Ectodermal cell (in vitro differentiated cells): ENCODE measurements around the gene MYO9B.
"Not testable (repeated sequence)": the region's sequence is repeated elsewhere in the genome, so short reads cannot be mapped to it uniquely, and the experiment has no call there.

Experiments
- H3K27ac ChIP-seq: 2 replicates; pipeline ENCODE4 v1.7.0; 2013; ENCODE audit warnings: mild to moderate bottlenecking, low read depth, low read length; ENCODE audit not compliant: insufficient read depth, poor library complexity, severe bottlenecking
- H3K27me3 ChIP-seq: 2 replicates; pipeline ENCODE4 v1.7.0; 2013; ENCODE audit warnings: mild to moderate bottlenecking, low read length; ENCODE audit not compliant: insufficient read depth, control insufficient read depth, poor library complexity, severe bottlenecking
- H3K36me3 ChIP-seq: one replicate; pipeline ENCODE4 v1.7.0; 2013; ENCODE audit warnings: low read length; ENCODE audit not compliant: control insufficient read depth, insufficient read depth
- H3K4me1 ChIP-seq: one replicate; pipeline ENCODE4 v1.7.0; 2013; ENCODE audit warnings: low read length; ENCODE audit not compliant: control insufficient read depth, insufficient read depth
- H3K4me3 ChIP-seq: 2 replicates; pipeline ENCODE4 v1.7.0; 2013; ENCODE audit warnings: low read depth, low read length, control low read depth; ENCODE audit not compliant: insufficient read depth
- H3K9me3 ChIP-seq: 2 replicates; pipeline ENCODE4 v1.7.0; 2013; ENCODE audit warnings: mild to moderate bottlenecking, low read length, moderate library complexity; ENCODE audit not compliant: control insufficient read depth
- WGBS, 2 experiments: methylation state at CpG; one replicate each; pipeline ENCODE4 v1.1.7; 2013; ENCODE audit warnings: missing lambda C conversion rate in 2 of 2; 5-methylcytosine and 5-hydroxymethylcytosine counted together

MYO9B gene

DNA sequence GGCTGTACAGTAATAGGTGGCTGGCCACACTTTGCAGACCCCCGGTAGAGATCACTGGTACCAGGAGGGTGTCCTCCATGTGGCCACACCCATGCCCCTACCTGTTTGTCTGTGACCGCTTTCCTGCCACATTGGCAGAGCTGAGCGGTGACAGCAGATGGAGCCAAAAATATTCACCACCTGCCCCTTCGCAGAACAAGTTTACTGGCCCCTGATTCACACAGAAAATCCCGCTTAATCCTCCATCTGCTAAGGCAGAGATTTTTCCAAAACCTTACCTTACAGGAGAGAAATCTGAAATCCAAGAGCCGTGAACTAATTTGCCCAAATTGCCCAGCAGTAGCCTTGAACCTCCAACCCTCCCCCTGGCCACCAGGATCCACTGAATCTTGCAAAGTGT, 52.1 kb downstream of the MYO9B start:
- H3K4me1 ChIP-seq: peaks cover 14% of the 10 kb centered on the region
- H3K36me3 ChIP-seq: no peaks in the 10 kb centered on the region
- no peak overlapping the region for H3K27ac ChIP-seq
- no peaks in the 10 kb centered on the region for H3K27me3 ChIP-seq
- no peaks in the 10 kb centered on the region for H3K9me3 ChIP-seq
- 94 to 95% methylated on average over 6 of the region's 6 CpGs for WGBS, 2 experiments
- no peak overlapping the region for H3K4me3 ChIP-seq

DNA sequence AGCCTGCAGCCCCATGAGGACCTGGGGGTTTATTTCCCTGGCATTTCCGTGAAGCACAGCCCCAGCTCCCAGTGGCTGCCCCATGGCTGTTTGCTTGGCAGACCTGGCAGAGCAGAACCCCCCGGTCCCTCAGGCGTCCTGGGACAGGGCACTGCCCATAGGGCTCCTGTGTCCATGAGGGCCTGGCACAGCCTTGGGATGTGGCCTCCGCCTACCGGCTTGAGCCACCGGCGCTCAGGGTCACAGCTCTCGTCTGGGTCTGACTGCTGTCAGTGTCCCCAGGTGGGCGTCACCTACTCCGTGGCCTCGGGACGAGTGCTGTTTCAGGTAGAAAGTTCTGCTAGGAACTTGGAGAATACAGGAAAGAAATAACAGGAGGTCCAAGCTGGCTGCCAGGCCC, 52.8 kb downstream of the MYO9B start:
- H3K4me3 ChIP-seq: no peak overlapping the region
- 94 to 95% methylated on average over 12 of the region's 12 CpGs for WGBS, 2 experiments
- H3K4me1 ChIP-seq: peaks cover 14% of the 10 kb centered on the region
- H3K9me3 ChIP-seq: no peaks in the 10 kb centered on the region
- H3K27me3 ChIP-seq: no peaks in the 10 kb centered on the region
- H3K36me3 ChIP-seq: no peaks in the 10 kb centered on the region
- H3K27ac ChIP-seq: no peak overlapping the region

DNA sequence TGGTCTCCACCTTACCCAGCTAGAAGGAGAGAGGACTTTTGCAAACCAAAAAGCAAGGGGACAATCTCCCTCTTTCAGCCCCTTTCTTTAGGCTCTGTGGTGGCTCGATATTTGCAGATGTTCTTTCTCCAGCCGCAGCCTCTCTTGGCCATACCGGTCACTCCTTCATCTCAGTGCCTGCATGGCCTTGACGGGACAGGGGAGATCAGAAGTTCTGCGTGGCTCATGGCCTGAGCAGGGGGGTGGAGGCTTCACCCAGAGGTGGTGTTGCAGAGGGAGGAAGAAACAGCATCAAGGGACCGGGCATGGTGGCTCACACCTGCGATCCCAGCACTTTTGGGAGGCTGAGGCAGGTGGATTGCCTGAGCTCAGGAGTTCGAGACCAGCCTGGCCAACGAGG, 53.2 kb downstream of the MYO9B start:
- Histone ChIP-seq H3K36me3 (no peaks in the 10 kb centered on the region), H3K27me3 (no peaks in the 10 kb centered on the region), H3K4me3 (no peak overlapping the region), H3K9me3 (no peaks in the 10 kb centered on the region), H3K27ac (no peak overlapping the region), H3K4me1 (peaks cover 14% of the 10 kb centered on the region)
- 92 to 96% methylated on average over 9 of the region's 9 CpGs for WGBS, 2 experiments

DNA sequence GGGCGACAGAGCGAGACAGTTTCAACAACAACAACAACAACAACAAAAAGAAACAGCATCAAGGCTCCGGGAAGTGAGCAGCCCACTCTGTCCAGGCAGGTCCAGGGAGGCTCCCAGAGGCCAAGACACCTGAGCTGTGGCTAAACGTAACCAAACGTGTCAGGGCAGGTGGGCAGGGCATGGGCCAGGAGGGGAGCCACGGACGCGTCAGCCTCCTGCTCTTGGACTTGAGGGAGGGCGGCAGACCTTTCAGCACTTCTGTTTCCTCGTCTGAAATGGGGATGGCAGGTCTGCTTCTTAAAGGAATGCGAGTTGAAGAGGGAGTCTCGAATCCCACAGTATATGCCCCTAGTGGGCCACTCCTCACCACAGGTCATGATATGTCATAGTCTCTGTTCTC, 53.8 kb downstream of the MYO9B start:
- no peaks in the 10 kb centered on the region for H3K27me3 ChIP-seq
- WGBS, 2 experiments: 90 to 91% methylated on average over 12 of the region's 12 CpGs
- peaks cover 14% of the 10 kb centered on the region for H3K4me1 ChIP-seq
- H3K27ac ChIP-seq: no peak overlapping the region
- H3K36me3 ChIP-seq: no peaks in the 10 kb centered on the region
- H3K4me3 ChIP-seq: no peak overlapping the region
- no peaks in the 10 kb centered on the region for H3K9me3 ChIP-seq

DNA sequence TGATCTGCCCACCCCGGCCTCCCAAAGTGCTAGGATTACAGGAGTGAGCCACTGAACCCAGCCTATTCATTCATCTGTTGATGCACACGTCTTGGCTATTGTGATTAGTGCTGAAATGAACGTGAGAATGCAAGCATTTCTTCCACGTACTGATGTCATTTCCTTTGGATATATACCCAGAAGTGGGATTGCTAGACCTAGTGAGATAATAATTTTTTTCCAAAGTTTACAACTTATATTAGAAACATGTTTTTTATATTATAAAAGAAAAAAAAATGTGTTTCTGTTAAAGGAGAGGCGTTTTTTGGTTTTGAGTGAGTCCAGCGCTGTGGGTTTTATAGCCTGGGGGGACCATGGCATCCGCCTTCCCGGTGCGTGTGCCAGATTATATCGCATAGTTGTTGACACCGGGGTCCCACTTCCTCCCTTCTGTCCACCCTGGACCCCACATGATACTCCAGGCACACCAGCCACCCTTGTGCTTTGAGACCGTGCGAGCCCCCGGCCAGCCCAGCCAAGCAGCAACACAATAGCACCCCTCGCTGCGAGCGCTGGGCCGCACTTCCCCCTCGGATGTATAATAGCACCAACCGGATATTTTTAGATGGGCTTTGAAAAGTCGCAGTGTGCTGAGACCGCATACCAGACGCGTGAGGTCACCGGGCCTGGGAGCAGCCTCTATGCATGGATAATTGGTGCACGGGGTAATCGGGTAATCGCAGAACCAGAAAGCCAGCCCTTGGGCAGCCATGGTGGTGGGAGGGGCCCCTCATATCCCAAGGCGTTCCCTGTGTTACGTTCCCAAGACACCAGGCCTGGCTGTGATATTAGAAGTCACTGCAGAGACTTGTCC, 59.6 kb downstream of the MYO9B start:
- WGBS, 2 experiments: 12 to 13% methylated on average over 30 of the region's 30 CpGs
- Histone ChIP-seq H3K4me3 (no peak overlapping the region), H3K27me3 (no peaks in the 10 kb centered on the region), H3K4me1 (peaks cover 17% of the 10 kb centered on the region), H3K9me3 (no peaks in the 10 kb centered on the region), H3K36me3 (no peaks in the 10 kb centered on the region), H3K27ac (peak overlapping the region; percentile 91)

DNA sequence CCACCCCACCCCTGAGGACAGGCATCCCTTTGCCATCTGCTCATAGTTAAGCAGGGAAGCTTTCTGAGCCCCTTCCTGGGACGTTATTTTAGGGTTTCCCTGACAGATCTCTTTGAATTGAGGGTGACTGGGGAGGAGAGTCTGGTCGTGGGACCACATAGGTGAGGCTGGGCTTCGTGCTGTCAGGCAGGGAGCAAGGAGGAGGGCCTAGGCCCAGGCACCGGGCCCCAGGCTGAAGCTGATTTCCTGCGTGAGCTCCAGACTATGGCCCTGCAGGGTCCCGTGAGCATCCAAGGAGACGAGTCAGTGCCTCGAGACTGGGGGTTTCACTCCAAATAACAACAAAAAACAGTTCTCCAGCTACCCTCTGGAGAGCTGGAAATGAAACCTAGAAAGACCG, 60.4 kb downstream of the MYO9B start:
- Histone ChIP-seq H3K36me3 (no peaks in the 10 kb centered on the region), H3K27ac (peak overlapping the region; percentile 58), H3K4me1 (peaks cover 17% of the 10 kb centered on the region), H3K9me3 (no peaks in the 10 kb centered on the region), H3K4me3 (no peak overlapping the region), H3K27me3 (no peaks in the 10 kb centered on the region)
- WGBS, 2 experiments: 44 to 50% methylated on average over 9 of the region's 9 CpGs

DNA sequence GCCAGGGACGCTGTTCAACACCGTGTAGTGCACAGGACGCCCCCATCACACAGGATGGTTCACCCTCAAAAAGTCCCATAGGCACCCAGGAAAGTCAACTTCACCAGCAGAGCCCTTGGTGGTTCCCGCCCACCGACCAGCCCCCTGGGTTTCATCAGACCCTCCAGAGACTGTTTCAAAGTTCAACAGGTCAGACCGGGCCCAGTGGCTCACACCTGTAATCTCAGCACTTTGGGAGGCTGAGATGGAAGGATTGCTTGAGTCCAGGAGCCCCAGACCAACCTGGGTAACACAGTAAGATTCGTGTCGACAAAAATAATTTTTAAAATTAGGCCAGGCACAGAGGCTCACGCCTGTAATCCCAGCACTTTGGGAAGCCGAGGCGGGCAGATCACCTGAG, 61.0 kb downstream of the MYO9B start:
- no peaks in the 10 kb centered on the region for H3K36me3 ChIP-seq
- H3K27me3 ChIP-seq: no peaks in the 10 kb centered on the region
- H3K4me3 ChIP-seq: no peak overlapping the region
- WGBS, 2 experiments: 91 to 93% methylated on average over 11 of the region's 11 CpGs
- H3K4me1 ChIP-seq: peaks cover 17% of the 10 kb centered on the region
- H3K9me3 ChIP-seq: no peaks in the 10 kb centered on the region
- no peak overlapping the region for H3K27ac ChIP-seq

DNA sequence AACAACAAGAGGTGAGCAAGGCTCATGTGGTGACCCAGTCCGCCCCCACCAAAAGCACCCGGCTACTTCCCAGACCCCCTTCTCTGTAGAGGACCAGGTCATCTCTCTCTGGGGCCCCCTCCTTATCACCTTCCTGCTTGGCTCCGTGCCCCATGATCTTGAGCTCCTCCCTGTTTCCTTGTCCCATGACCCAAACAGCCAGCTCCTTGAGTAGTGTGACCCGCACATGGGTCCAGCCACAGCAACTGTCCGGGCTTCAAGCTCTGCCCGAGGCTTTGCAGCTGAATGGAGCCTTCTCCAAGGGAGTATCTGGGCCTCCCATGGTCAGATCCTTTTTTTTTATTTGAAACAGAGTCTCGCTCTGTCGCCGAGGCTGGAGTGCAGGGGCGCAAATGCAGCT, 61.8 kb downstream of the MYO9B start:
- Histone ChIP-seq H3K4me1 (peaks cover 17% of the 10 kb centered on the region), H3K36me3 (no peaks in the 10 kb centered on the region), H3K4me3 (no peak overlapping the region), H3K27ac (no peak overlapping the region), H3K27me3 (no peaks in the 10 kb centered on the region), H3K9me3 (no peaks in the 10 kb centered on the region)
- 89 to 94% methylated on average over 10 of the region's 10 CpGs for WGBS, 2 experiments

DNA sequence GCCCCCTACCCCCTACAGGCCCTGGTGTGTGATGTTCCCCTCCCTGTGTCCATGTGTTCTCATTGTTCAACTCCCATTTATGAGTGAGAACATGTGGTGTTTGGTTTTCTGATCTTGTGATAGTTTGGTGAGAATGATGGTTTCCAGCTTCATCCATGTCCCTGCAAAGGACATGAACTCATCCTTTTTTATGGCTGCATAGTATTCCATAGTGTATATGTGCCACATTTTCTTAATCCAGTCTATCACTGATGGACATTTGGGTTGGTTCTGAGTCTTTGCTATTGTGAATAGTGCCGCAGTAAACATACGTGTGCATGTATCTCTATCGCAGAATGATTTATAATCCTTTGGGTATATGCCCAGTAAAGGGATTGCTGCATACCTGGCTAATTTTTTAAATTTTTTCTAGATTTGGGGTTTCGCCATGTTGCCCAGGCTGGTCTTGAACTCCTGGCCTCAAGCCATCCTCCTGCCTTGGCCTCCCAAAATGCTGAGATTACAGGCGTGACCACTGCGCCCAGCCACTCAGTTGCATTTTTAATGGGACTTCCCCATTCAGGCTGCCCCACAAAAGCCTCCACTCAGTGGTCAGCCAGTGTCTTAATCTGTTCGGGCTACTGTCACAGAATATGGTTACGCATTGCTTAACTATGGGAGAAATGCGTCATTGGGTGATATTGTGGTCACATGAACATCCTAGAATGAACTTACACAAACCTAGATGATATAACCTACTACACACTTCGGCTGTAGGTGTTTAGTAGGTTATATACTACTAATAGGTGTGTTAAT, 62.7 kb downstream of the MYO9B start:
- WGBS, 2 experiments: 96 to 97% methylated on average over 8 to 9 of the region's 10 CpGs
- H3K4me3 ChIP-seq, H3K27ac ChIP-seq, H3K36me3 ChIP-seq, H3K9me3 ChIP-seq, H3K27me3 ChIP-seq: not testable (repeated sequence)
- H3K4me1 ChIP-seq: peaks cover 17% of the 10 kb centered on the region

DNA sequence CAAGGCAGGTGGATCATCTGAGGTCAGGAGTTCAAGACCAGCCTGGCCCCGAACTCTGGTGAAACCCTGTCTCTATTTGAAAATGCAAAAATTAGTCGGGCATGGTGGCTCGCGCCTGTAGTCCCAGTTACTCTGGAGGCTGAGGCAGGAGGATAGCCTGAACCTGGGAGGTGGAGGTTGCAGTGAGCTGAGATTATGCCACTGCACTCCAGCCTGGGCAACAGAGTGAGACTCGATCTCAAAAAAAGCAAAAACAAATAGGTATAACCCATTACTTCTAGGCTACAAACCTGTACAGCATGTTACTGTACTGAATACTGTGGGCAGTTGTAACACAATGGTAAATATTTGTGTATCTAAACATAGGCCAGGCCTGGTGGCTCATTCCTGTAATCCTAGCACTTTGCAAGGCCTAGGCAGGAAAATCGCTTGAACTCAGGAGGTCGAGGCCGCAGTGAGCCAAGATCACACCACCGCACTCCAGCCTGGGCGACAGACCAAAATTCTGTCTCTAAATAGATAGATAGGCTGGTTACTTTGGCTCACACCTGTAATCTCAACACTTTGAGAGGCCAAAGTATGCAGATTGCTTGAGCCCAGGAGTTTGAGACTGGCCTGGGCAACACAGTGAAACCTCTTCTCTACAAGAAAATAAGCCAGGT, 63.5 kb downstream of the MYO9B start:
- Histone ChIP-seq H3K27me3 (no peaks in the 10 kb centered on the region), H3K9me3 (no peaks in the 10 kb centered on the region), H3K36me3 (no peaks in the 10 kb centered on the region), H3K4me1 (peaks cover 17% of the 10 kb centered on the region), H3K4me3 (no peak overlapping the region), H3K27ac (no peak overlapping the region)
- WGBS, 2 experiments: 93 to 96% methylated on average over 10 of the region's 10 CpGs
